Measurements from ENCODE around the gene ADRA2C.

Gene ADRA2C

DNA sequence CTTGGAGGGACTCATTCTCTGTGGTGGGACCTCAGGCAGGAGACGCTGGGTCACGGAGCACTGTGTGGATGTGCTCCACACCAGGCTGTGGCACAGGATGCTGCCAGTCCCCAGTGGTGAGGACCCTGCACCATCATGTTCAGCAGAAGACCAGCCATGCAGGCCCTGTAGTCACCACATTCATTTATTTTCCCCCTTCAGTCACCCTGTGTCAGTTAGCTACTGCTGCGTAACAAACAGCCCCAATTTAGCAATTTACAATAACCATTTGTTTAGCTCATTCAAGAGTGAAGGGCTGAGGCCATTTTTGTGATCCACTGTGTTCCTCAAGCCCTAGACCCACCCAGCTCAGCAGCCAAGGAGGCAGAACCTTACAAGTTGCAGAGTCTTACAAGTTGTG lies 23.6 kb upstream of the ADRA2C start:
- TF ChIP-seq POLR2AphosphoS5 (IDR thresholded peaks at IDR 0.05; ENCODE audit: low read depth, low read length), result no peak
- TF ChIP-seq POU2F2 (IDR thresholded peaks at IDR 0.05; ENCODE audit: low read depth, low read length), result no peak
- FAIRE-seq, result no peak
- DNase-seq (ENCODE audit: insufficient read length, low spot score), result no peak

GRCh38 chr4:3744232-3744631 lies 22.0 kb upstream of the ADRA2C start:
- DNase-seq (ENCODE audit: insufficient read length, low spot score) (no peak), FAIRE-seq (no peak)
- TF ChIP-seq POLR2A (IDR thresholded peaks at IDR 0.05; ENCODE audit: low read depth, low read length), result no peak
- no peak for TF ChIP-seq POLR2AphosphoS5 (IDR thresholded peaks at IDR 0.05; ENCODE audit: low read depth, low read length)

- FAIRE-seq, result no peak
- no peak for DNase-seq (ENCODE audit: insufficient read length, low spot score)
- TF ChIP-seq SPI1 (IDR thresholded peaks at IDR 0.05; ENCODE audit: low read depth, low read length), result no peak
- TF ChIP-seq PAX5 (IDR thresholded peaks at IDR 0.05; ENCODE audit: insufficient read depth, low read length, severe bottlenecking), result no peak
- no peak for TF ChIP-seq POU2F2 (IDR thresholded peaks at IDR 0.05; ENCODE audit: low read depth, low read length)
- no peak for TF ChIP-seq POLR2A (IDR thresholded peaks at IDR 0.05; ENCODE audit: low read depth, low read length)
- no peak for TF ChIP-seq TAF1 (IDR thresholded peaks at IDR 0.05; ENCODE audit: low read depth, low read length)
- TF ChIP-seq POLR2AphosphoS5 (IDR thresholded peaks at IDR 0.05; ENCODE audit: low read depth, low read length), result no peak
Observed at GRCh38 chr4:3744901-3745300, 21.3 kb upstream of the ADRA2C start.

GRCh38 chr4:3745886-3746656 lies 20.1 kb upstream of the ADRA2C start:
- no peak for DNase-seq (ENCODE audit: insufficient read length, low spot score)
- FAIRE-seq, result no peak

DNA sequence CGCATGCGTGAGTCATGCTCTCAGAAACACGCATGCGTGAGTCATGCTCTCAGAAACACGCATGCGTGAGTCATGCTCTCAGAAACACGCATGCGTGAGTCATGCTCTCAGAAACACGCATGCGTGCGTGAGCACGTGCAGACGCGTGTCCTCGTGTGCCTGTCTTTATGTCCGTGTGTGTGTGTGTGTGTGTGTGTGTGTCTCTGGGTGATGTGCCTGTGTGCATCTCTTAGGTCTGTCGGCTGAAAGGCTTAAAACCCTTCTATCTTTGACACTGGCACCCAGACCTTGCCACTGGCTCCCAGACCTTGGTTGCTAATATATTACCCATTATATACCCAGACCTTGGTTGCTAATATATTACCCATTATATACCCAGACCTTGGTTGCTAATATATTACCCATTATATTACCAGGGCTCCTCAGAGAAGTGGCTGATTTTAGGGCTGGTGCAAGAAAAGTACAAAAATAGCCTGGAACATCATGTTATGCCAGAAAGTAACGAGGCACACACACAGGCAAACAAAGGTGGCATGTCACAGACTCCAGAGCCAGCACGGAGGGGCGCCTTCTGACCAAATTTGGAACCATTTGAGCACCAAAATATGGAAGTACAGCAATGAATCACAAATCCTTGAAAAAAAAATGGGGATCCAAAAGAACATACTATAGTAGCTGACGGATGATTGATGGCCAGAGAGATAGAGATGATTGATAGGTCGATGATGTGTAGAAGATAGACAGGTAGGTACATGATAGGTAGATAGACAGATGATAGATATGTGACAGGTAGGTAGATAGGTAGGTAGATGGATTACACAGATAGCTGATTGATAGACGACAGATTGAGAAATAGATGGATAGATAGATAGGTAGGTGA lies 19.2 kb upstream of the ADRA2C start:
- TF ChIP-seq SPI1 (IDR thresholded peaks at IDR 0.05; ENCODE audit: low read depth, low read length) (no peak), POLR2A (IDR thresholded peaks at IDR 0.05; ENCODE audit: low read depth, low read length) (no peak), PAX5 (IDR thresholded peaks at IDR 0.05; ENCODE audit: insufficient read depth, low read length, severe bottlenecking) (no peak), TAF1 (IDR thresholded peaks at IDR 0.05; ENCODE audit: low read depth, low read length) (no peak)
- FAIRE-seq (peak; percentile 20), DNase-seq (ENCODE audit: insufficient read length, low spot score) (no peak)

More at GRCh38 chr4:3745886-3746656, 20.1 kb upstream of the ADRA2C start:
- TF ChIP-seq POLR2A (IDR thresholded peaks at IDR 0.05; ENCODE audit: low read depth, low read length) (no peak), TAF1 (IDR thresholded peaks at IDR 0.05; ENCODE audit: low read depth, low read length) (no peak), POU2F2 (IDR thresholded peaks at IDR 0.05; ENCODE audit: low read depth, low read length) (no peak), PAX5 (IDR thresholded peaks at IDR 0.05; ENCODE audit: insufficient read depth, low read length, severe bottlenecking) (no peak), POLR2AphosphoS5 (IDR thresholded peaks at IDR 0.05; ENCODE audit: low read depth, low read length) (no peak), SPI1 (IDR thresholded peaks at IDR 0.05; ENCODE audit: low read depth, low read length) (no peak)

DNA sequence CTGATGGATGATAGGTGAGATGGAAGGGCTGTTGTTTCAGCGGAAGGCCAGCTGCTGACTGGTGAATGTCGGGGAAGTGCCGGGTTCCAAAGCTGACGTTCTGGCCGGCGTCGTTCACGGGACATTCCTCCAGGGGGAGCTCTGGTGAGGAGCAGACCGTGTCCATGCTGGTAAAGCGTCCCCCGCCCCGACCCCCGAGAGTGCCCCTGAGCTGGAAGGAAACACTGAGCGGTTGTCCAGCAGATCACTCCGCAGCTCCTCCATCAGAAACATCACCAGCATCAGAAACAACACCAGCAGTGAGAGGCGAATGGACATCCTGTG lies 18.6 kb upstream of the ADRA2C start:
- FAIRE-seq (no peak), DNase-seq (ENCODE audit: insufficient read length, low spot score) (no peak)
- no peak for TF ChIP-seq TAF1 (IDR thresholded peaks at IDR 0.05; ENCODE audit: low read depth, low read length)

GRCh38 chr4:3748136-3748898 lies 17.9 kb upstream of the ADRA2C start:
- no peak for TF ChIP-seq SPI1 (IDR thresholded peaks at IDR 0.05; ENCODE audit: low read depth, low read length)
- no peak for TF ChIP-seq TAF1 (IDR thresholded peaks at IDR 0.05; ENCODE audit: low read depth, low read length)
- no peak for TF ChIP-seq POLR2AphosphoS5 (IDR thresholded peaks at IDR 0.05; ENCODE audit: low read depth, low read length)
- no peak for TF ChIP-seq POU2F2 (IDR thresholded peaks at IDR 0.05; ENCODE audit: low read depth, low read length)
- TF ChIP-seq PAX5 (IDR thresholded peaks at IDR 0.05; ENCODE audit: insufficient read depth, low read length, severe bottlenecking), result no peak
- no peak for TF ChIP-seq POLR2A (IDR thresholded peaks at IDR 0.05; ENCODE audit: low read depth, low read length)
- DNase-seq (ENCODE audit: insufficient read length, low spot score), result no peak
- no peak for FAIRE-seq

DNA sequence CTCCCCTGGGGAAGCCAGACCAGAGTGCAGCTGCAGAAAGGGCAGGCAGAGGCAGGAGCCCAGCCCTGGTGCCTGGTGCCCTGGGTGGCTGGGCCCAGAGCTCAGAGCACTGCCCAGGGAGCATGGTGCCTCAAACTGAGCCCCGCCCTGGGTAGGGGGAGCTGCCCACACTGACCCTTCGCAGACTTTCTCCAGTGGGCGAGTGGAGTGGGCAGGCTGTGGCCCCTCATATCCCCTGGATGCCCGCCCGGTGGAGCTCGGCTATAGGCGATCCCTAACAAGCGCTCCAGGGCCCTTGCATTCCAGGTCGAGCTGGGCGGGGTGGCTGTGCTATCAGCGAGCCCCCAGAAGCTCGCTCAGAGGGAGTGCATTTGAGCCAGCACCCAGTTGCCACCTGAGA lies 17.1 kb upstream of the ADRA2C start:
- FAIRE-seq (no peak), DNase-seq (ENCODE audit: insufficient read length, low spot score) (no peak)
- TF ChIP-seq POLR2AphosphoS5 (IDR thresholded peaks at IDR 0.05; ENCODE audit: low read depth, low read length), result no peak
- TF ChIP-seq POLR2A (IDR thresholded peaks at IDR 0.05; ENCODE audit: low read depth, low read length), result no peak
- TF ChIP-seq SPI1 (IDR thresholded peaks at IDR 0.05; ENCODE audit: low read depth, low read length), result no peak
- TF ChIP-seq POU2F2 (IDR thresholded peaks at IDR 0.05; ENCODE audit: low read depth, low read length), result no peak
- no peak for TF ChIP-seq PAX5 (IDR thresholded peaks at IDR 0.05; ENCODE audit: insufficient read depth, low read length, severe bottlenecking)
- TF ChIP-seq TAF1 (IDR thresholded peaks at IDR 0.05; ENCODE audit: low read depth, low read length), result no peak

GRCh38 chr4:3750334-3750733 lies 15.9 kb upstream of the ADRA2C start:
- TF ChIP-seq POLR2AphosphoS5 (IDR thresholded peaks at IDR 0.05; ENCODE audit: low read depth, low read length) (no peak), TAF1 (IDR thresholded peaks at IDR 0.05; ENCODE audit: low read depth, low read length) (no peak), POLR2A (IDR thresholded peaks at IDR 0.05; ENCODE audit: low read depth, low read length) (no peak), SPI1 (IDR thresholded peaks at IDR 0.05; ENCODE audit: low read depth, low read length) (no peak), POU2F2 (IDR thresholded peaks at IDR 0.05; ENCODE audit: low read depth, low read length) (no peak), PAX5 (IDR thresholded peaks at IDR 0.05; ENCODE audit: insufficient read depth, low read length, severe bottlenecking) (no peak)
- FAIRE-seq, result no peak

More at GRCh38 chr4:3750334-3750733, 15.9 kb upstream of the ADRA2C start:
- DNase-seq (ENCODE audit: insufficient read length, low spot score), result no peak
